Right cardiac atrium (tissue), 5 donors: ENCODE data around the gene SNX13. TPM values are rescaled to one million over a fixed set of nuclear protein-coding genes. Genes with fewer than 3 reads are reported as not detected.

Source experiments
- ATAC-seq, 2 donors: fragments of 200-7000 bp; cut with Tn5 transposase; one replicate each; pipeline versions ENCODE4 v1.8.0 to v1.9.1; 2020; ENCODE audit warnings: moderate library complexity in 2 of 2, mild to moderate bottlenecking in 1 of 2
- DNase-seq, 3 donors: peaks; one replicate each; pipeline ENCODE4 v3.0.0-alpha.2; 2020
- H3K27ac ChIP-seq: one replicate; pipeline ENCODE4 v1.5.1; 2013; ENCODE audit warnings: mild to moderate bottlenecking, low read length, control low read depth, moderate library complexity
- H3K27me3 ChIP-seq: one replicate; pipeline ENCODE4 v1.6.1; 2013; ENCODE audit not compliant: control insufficient read depth, insufficient read depth
- H3K4me1 ChIP-seq: one replicate; pipeline ENCODE4 v1.6.1; 2013; ENCODE audit warnings: low read length; ENCODE audit not compliant: control insufficient read depth, insufficient read depth
- H3K4me3 ChIP-seq: one replicate; pipeline ENCODE4 v1.5.1; 2013; ENCODE audit warnings: low read length, control low read depth
- H3K9me3 ChIP-seq: one replicate; pipeline ENCODE4 v1.6.1; 2013; ENCODE audit warnings: low read length; ENCODE audit not compliant: control insufficient read depth
- WGBS: extraction: QIAGEN DNeasy Blood & Tissue Kit; methylation state at CpG from one replicate; pipeline ENCODE4 v1.1.7; 2013; 5-methylcytosine and 5-hydroxymethylcytosine counted together
- intact Hi-C, 4 donors: fragments of 100-400 bp; cut with DNase I; formaldehyde crosslinking; loops; one replicate each; pipeline versions ENCODE4 v1.11.0 to v1.14.0; 2022 to 2023
- long read RNA-seq, 4 donors: library from polyadenylated mRNA; unstranded; transcript quantifications; one replicate each; pipeline ENCODE4 v2.0.0, GENCODE V29; 2020 to 2021
- polyA plus RNA-seq: library from polyadenylated mRNA; stranded (reverse); fragments of 200-250 nt; gene quantifications from one replicate; pipeline ENCODE4 v1.2.3, GENCODE V29; 2013
- total RNA-seq, 4 donors: library from RNA; stranded (reverse); fragmentation: NEBNext Ultra II Directional; extraction: Animal tissue kit (Norgen Biotek cat#: 25700); gene quantifications; one replicate each; pipeline ENCODE4 v1.2.1, GENCODE V29; 2021
- donor health status: healthy with polysubstance abuse.
- donor health status: DM: no; HTN: yes; CAD: no.
- donor health status: DM: no; HTN: no; CAD: no.
- donor health status: DM: no; HTN: yes; CAD: no; lungs with severe emphysema.
- donor health status: DM: yes; HTN: yes; CAD: no.

SNX13 gene
- total RNA-seq (10 to 100 TPM; 41.9 to 50.8 (median 47.9) TPM), polyA plus RNA-seq (11.4 TPM)
- long read RNA-seq, donor 1, full-length matches to known transcripts: 19 of 58 reads
- long read RNA-seq, donor 1, partial matches to known transcripts: 6 of 58 reads
- long read RNA-seq, donor 1, other reads (novel, unspliced or antisense): 33 of 58 reads
- long read RNA-seq, donor 2, full-length matches to known transcripts: 11 of 29 reads
- long read RNA-seq, donor 2, partial matches to known transcripts: 0 of 29 reads
- long read RNA-seq, donor 2, other reads (novel, unspliced or antisense): 18 of 29 reads
- long read RNA-seq, donor 3, full-length matches to known transcripts: 33 of 127 reads
- long read RNA-seq, donor 3, partial matches to known transcripts: 37 of 127 reads
- long read RNA-seq, donor 3, other reads (novel, unspliced or antisense): 57 of 127 reads
- long read RNA-seq, donor 4, full-length matches to known transcripts: 10 of 35 reads
- long read RNA-seq, donor 4, partial matches to known transcripts: 2 of 35 reads
- long read RNA-seq, donor 4, other reads (novel, unspliced or antisense): 23 of 35 reads

GRCh38 chr7:17940302-17940883 is at the start of gene SNX13:
Gene SNX13 (minus strand): TSS chr7:17940494. CDS start chr7:17940295, 199 bp downstream.
- under 1% methylated on average over 66 of the region's 66 CpGs for WGBS
- ATAC-seq (peak; percentile 99), DNase-seq (peak; percentile 94 to 97 (median 97))
- no peaks in the 10 kb centered on the region for H3K9me3 ChIP-seq
- H3K4me1 ChIP-seq: no peaks in the 10 kb centered on the region
- peak within 1 kb of the TSS; percentile 77 for H3K4me3 ChIP-seq
- peak within 1 kb of the TSS; percentile 87 for H3K27ac ChIP-seq
- intact Hi-C loops: no loop called here
- no peaks in the 10 kb centered on the region for H3K27me3 ChIP-seq

DNA sequence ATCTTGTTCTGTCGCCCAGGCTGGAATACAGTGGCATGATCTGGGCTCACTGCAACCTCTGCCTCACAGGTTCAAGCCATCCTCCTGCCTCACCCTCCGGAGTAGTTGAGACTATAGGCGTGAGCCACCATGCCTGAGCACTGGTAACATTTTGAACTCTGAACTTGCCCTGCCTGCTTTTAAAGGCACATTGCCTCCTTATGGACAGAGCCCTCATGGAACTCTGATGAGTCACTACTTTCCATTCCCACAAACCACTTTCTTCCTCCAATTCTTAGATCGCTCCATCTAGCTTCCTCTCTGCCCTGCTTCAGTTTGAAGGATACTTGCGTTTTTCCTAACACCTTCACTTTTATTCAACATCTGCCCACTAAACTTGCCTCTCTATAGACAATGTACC is 49.3 kb upstream of the SNX13 start:
- Histone ChIP-seq H3K9me3 (no peaks in the 10 kb centered on the region), H3K27ac (no peak overlapping the region), H3K4me3 (no peak overlapping the region), H3K27me3 (no peaks in the 10 kb centered on the region), H3K4me1 (peaks cover 3% of the 10 kb centered on the region)
- 86% methylated on average over 5 of the region's 5 CpGs for WGBS
- intact Hi-C loops: no loop called here
- peak in 1 of 2 donors; percentile 11 for ATAC-seq
- no peak for DNase-seq

DNA sequence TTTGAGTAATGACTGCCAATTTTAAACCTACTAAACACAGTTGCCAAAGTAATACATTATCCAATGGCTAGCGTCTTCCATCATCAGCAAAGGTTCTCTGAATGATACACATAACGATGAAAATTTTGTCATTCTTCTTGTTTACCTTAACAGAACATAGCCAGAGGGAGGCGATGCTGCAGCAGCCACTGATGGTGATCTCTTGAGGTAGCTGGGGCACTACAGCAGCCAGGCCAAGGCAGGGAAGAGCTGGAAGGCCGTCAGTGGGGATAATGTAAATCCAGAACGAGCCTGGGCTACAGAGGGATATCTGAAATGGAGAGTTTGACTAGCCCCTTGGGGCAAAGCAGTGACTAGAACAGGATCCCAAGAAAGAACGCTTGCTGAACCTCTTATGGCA is 48.6 kb upstream of the SNX13 start:
- no peak for DNase-seq
- Histone ChIP-seq H3K27ac (no peak overlapping the region), H3K27me3 (no peaks in the 10 kb centered on the region), H3K9me3 (no peaks in the 10 kb centered on the region), H3K4me3 (no peak overlapping the region), H3K4me1 (peaks cover 3% of the 10 kb centered on the region)
- WGBS: 95% methylated on average over 6 of the region's 6 CpGs
- ATAC-seq: no peak
- intact Hi-C loops: no loop called here

- 57% methylated on average over 6 of the region's 6 CpGs for WGBS
- peak in 1 of 2 donors; percentile 32 for ATAC-seq
Observed at GRCh38 chr7:17988141-17988540, 47.8 kb upstream of the SNX13 start.

DNA sequence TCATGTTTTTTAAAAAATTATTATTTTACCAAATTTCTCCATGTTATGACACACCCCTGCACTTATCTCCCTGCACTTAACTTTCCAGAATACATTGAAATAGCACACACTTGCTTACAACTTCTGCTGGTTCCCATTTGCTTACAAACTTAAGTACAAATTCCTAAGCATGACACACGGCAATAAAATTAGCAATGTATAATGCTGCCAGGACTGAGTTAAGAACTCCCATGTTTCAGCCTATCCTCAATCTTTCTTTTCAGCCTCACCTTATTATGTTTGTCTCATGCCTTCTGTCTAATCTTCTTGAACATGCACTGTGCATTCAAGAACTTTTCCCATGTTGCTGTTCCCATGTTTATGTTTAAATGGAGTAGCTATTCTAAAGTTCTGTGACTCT is 46.6 kb upstream of the SNX13 start:
- DNase-seq (no peak), ATAC-seq (peak; percentile 23 to 31)
- Histone ChIP-seq H3K4me1 (peaks cover 3% of the 10 kb centered on the region), H3K27ac (no peak overlapping the region), H3K4me3 (no peak overlapping the region), H3K9me3 (no peaks in the 10 kb centered on the region), H3K27me3 (no peaks in the 10 kb centered on the region)
- intact Hi-C loops: no loop called here
- WGBS: 27% methylated on average over 1 of the region's 1 CpG

More at GRCh38 chr7:17988141-17988540, 47.8 kb upstream of the SNX13 start:
- Histone ChIP-seq H3K27ac (no peak overlapping the region), H3K27me3 (no peaks in the 10 kb centered on the region), H3K9me3 (no peaks in the 10 kb centered on the region), H3K4me1 (peaks cover 3% of the 10 kb centered on the region), H3K4me3 (no peak overlapping the region)
- intact Hi-C loops: no loop called here
- DNase-seq: no peak

DNA sequence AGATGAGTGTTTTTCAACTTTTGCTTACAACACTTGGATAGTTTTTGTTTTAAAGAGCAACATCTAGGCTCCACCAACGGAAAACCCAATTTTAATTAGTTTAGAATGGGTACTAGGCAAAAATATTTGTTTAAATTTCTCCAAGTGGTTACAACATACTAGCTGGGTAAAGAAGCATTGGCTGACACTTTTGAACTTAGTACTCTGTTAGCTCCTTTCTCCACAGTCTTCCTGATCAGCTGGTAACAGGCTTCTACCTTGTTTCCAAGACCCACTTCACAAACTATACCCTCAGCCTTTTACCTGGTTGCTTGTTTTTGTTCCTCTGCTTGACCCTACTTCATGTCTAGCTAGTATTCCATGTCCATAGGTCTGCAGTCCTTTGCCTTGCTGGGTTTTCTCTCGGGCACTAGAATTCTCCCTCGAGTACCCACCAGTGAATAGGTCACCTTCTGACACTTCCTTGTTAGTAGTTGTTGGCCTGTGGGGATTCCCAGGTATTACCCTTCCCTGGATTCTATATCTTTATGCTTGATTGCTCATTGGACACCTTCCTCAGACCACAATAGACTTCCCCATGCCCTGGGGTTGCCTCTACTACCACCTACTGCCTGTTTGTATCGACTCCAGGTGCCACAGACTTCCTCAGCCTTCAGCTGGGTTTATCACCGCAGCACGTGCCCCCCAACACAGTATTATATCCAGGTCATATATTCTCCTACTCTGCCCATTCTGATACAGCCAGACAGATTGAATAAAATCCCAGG is 45.4 kb upstream of the SNX13 start:
- Histone ChIP-seq H3K4me1 (peaks cover 3% of the 10 kb centered on the region), H3K9me3 (no peaks in the 10 kb centered on the region), H3K27me3 (no peaks in the 10 kb centered on the region), H3K27ac (no peak overlapping the region), H3K4me3 (no peak overlapping the region)
- DNase-seq: no peak
- intact Hi-C loops: no loop called here
- no peak for ATAC-seq
- 89% methylated on average over 6 of the region's 6 CpGs for WGBS

- 86% methylated on average over 1 of the region's 1 CpG for WGBS
Observed at GRCh38 chr7:17984288-17984687, 44.0 kb upstream of the SNX13 start.

DNA sequence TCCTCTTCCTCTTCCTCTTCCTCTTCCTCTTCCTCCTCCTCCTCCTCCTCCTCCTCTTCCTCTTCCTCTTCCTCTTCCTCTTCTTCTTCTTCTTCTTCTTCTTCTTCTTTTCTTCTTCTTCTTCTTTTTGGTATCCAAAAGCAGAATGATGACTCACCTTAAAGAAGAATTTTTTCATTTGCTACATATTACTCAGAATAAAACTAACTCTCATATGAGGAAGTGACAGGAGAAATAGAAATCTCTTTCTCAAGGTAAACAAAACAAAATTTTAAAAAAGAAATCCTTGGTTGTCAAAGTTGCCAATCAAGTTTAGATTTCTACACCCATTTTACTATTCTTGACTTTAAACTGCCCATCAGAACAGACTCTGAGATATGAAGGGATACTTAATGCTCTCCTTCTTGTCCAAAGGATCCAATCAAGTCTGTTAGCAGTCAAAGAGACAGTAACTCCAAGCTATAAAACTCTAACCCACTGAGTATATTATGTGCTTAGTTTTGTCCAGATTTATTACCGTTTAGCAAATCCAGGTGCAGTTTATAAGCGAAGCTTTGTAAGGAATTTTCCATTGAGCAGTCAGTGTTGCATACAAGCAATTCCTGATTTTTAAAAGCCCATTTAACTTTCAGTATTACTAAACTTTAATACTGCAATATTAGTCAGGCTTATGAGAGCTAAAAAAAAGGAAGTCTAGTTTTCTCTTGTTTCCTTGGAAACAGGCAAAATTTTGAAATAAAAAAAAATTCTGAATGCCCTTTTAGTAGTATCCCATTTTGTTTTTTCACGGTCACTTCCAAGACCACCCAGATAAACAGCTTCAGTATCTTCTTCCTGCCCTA is 43.1 kb upstream of the SNX13 start:
- no peak for ATAC-seq
- no peak overlapping the region for H3K4me3 ChIP-seq
- no peaks in the 10 kb centered on the region for H3K27me3 ChIP-seq
- peaks cover 3% of the 10 kb centered on the region for H3K4me1 ChIP-seq
- WGBS: 78% methylated on average over 3 of the region's 3 CpGs
- H3K9me3 ChIP-seq: no peaks in the 10 kb centered on the region
- no peak overlapping the region for H3K27ac ChIP-seq
- intact Hi-C loops: no loop called here
- DNase-seq: no peak

More at GRCh38 chr7:17984288-17984687, 44.0 kb upstream of the SNX13 start:
- no peak for DNase-seq
- intact Hi-C loops: no loop called here
- H3K4me1 ChIP-seq: peaks cover 3% of the 10 kb centered on the region
- H3K4me3 ChIP-seq: no peak overlapping the region
- no peak for ATAC-seq
- H3K27me3 ChIP-seq: no peaks in the 10 kb centered on the region
- H3K27ac ChIP-seq: no peak overlapping the region
- no peaks in the 10 kb centered on the region for H3K9me3 ChIP-seq

GRCh38 chr7:17976952-17977351 is 36.7 kb upstream of the SNX13 start:
- H3K4me3 ChIP-seq: no peak overlapping the region
- H3K27ac ChIP-seq: no peak overlapping the region
- no peaks in the 10 kb centered on the region for H3K27me3 ChIP-seq
- no peak for DNase-seq
- WGBS: 47% methylated on average over 2 of the region's 2 CpGs
- intact Hi-C loops: no loop called here
- no peaks in the 10 kb centered on the region for H3K4me1 ChIP-seq
- no peak for ATAC-seq
- H3K9me3 ChIP-seq: no peaks in the 10 kb centered on the region

GRCh38 chr7:17971411-17971810 is 31.1 kb upstream of the SNX13 start:
- DNase-seq: no peak
- Histone ChIP-seq H3K4me1 (no peaks in the 10 kb centered on the region), H3K27ac (no peak overlapping the region), H3K9me3 (no peaks in the 10 kb centered on the region), H3K4me3 (no peak overlapping the region), H3K27me3 (no peaks in the 10 kb centered on the region)
- 49% methylated on average over 2 of the region's 2 CpGs for WGBS
- ATAC-seq: no peak
- intact Hi-C loops: no loop called here
